NB4 (cell line): ENCODE data around the gene SMAD9.
A peak's percentile ranks its signal among the peaks of the same experiment; 100 is the strongest.

Experiments used
- DNase-seq: peaks from one replicate; pipeline ENCODE4 v3.0.0; 2010; ENCODE audit warnings: low read depth
- H3K4me3 ChIP-seq: one replicate; pipeline ENCODE4 v1.5.1; 2011; ENCODE audit warnings: mild to moderate bottlenecking, low read depth, low read length, moderate library complexity
- CTCF ChIP-seq: IDR thresholded peaks from one replicate; pipeline ENCODE4 v1.5.1; 2012; ENCODE audit warnings: low read depth, low read length
- MAX ChIP-seq: IDR thresholded peaks from 2 replicates; pipeline ENCODE4 v1.6.1; 2011; ENCODE audit warnings: low read depth, low read length
- MYC ChIP-seq: IDR thresholded peaks from 2 replicates; pipeline ENCODE4 v1.6.1; 2011; ENCODE audit warnings: low read depth, low read length
- POLR2A ChIP-seq: IDR thresholded peaks from 2 replicates; pipeline ENCODE4 v1.6.1; 2011; ENCODE audit warnings: mild to moderate bottlenecking; ENCODE audit not compliant: insufficient read length; ENCODE audit errors: extremely low read depth

The SMAD9 gene

GRCh38 chr13:36817996-36818803 lies 101.8 kb downstream of the SMAD9 start:
- TF ChIP-seq CTCF = no peak
- TF ChIP-seq POLR2A = no peak
- TF ChIP-seq MYC = no peak
- TF ChIP-seq MAX = no peak
- H3K4me3 ChIP-seq = peak overlapping the region; percentile 80
- DNase-seq = no peak

- peak; percentile 32 for DNase-seq
- TF ChIP-seq CTCF (peak; percentile 16), MAX (no peak)
- H3K4me3 ChIP-seq = no peak overlapping the region
Observed at GRCh38 chr13:36815062-36815461, 105.0 kb downstream of the SMAD9 start.

- no peak overlapping the region for H3K4me3 ChIP-seq
- TF ChIP-seq MAX (no peak), CTCF (no peak), POLR2A (no peak), MYC (no peak)
Observed at GRCh38 chr13:36814465-36814864, 105.6 kb downstream of the SMAD9 start.

GRCh38 chr13:36813225-36813624 lies 106.8 kb downstream of the SMAD9 start:
- H3K4me3 ChIP-seq = no peak overlapping the region
- DNase-seq = no peak
- TF ChIP-seq POLR2A (no peak), MYC (no peak), MAX (no peak), CTCF (no peak)

More at GRCh38 chr13:36814465-36814864, 105.6 kb downstream of the SMAD9 start:
- no peak for DNase-seq

- H3K4me3 ChIP-seq = no peak overlapping the region
- no peak for TF ChIP-seq MYC
- no peak for TF ChIP-seq MAX
- no peak for TF ChIP-seq POLR2A
- no peak for TF ChIP-seq CTCF
- DNase-seq = no peak
Observed at GRCh38 chr13:36807616-36808015, 112.4 kb downstream of the SMAD9 start.
